H1 (cell line): ENCODE results near the gene SLC25A26. TPM values are rescaled to one million over a fixed set of nuclear protein-coding genes. Genes with fewer than 3 reads are reported as not detected.
A peak's percentile ranks its signal among the peaks of the same experiment; 100 is the strongest.

ENCODE experiments used
- CTCF ChIA-PET: fragments of 300-600 bp; sonication (Branson Sonifier 250); formaldehyde crosslinking; loops from one replicate; lab custom pipeline; 2021; ENCODE audit not compliant: partially characterized antibody; lab: Charles Lee
- POLR2A ChIA-PET: fragments of 300-600 bp; sonication (Branson Sonifier 250); formaldehyde crosslinking; loops from one replicate; lab custom pipeline; 2021; ENCODE audit warnings: inconsistent platforms; ENCODE audit not compliant: partially characterized antibody; lab: Charles Lee
- DNase-seq, 2 experiments: peaks; one replicate each; pipeline versions ENCODE4 v3.0.0 to v3.0.0-alpha.2; 2010 to 2022; ENCODE audit warnings: low spot score in 2 of 2, low read depth in 1 of 2, mixed read lengths in 1 of 2
- FAIRE-seq: peaks from 2 replicates; lab custom pipeline; 2011; peaks lifted over from hg19 to GRCh38; lab: Jason Lieb, UNC
- H2AFZ ChIP-seq: 2 replicates; pipeline ENCODE4 v1.8.1; 2012; ENCODE audit warnings: low read length, inconsistent platforms
- H2AK5ac ChIP-seq: 2 replicates; pipeline ENCODE4 v1.6.1; 2013; ENCODE audit warnings: low read depth, low read length
- H2BK120ac ChIP-seq: replicated peaks from 2 replicates; pipeline ENCODE3; 2013; ENCODE audit warnings: low read depth, low read length, inconsistent platforms
- H2BK12ac ChIP-seq: 2 replicates; pipeline ENCODE4 v1.6.1; 2013; ENCODE audit warnings: low read depth, low read length
- H2BK15ac ChIP-seq: 2 replicates; pipeline ENCODE4 v1.6.1; 2013; ENCODE audit warnings: low read length
- H2BK20ac ChIP-seq: 2 replicates; pipeline ENCODE4 v1.6.1; 2013; ENCODE audit warnings: low read length
- H2BK5ac ChIP-seq: 2 replicates; pipeline ENCODE4 v1.6.1; 2013; ENCODE audit warnings: low read depth, low read length
- H3K14ac ChIP-seq: 2 replicates; pipeline ENCODE4 v1.6.1; 2013; ENCODE audit warnings: inconsistent platforms; ENCODE audit not compliant: insufficient read length
- H3K18ac ChIP-seq: 2 replicates; pipeline ENCODE4 v1.6.1; 2013; ENCODE audit warnings: low read length; ENCODE audit errors: extremely low read depth
- H3K23ac ChIP-seq: 2 replicates; pipeline ENCODE4 v1.6.1; 2013; ENCODE audit warnings: inconsistent platforms; ENCODE audit not compliant: insufficient read length
- H3K23me2 ChIP-seq: 2 replicates; pipeline ENCODE4 v1.6.1; 2013; ENCODE audit warnings: low read depth, low read length
- H3K27ac ChIP-seq: 2 replicates; pipeline ENCODE4 v1.6.1; 2011; ENCODE audit warnings: low read depth, low read length, inconsistent platforms
- H3K27me3 ChIP-seq, 4 experiments: replicated peaks in 1 of 4; 1 replicate in 1 of 4; 2 replicates in 3 of 4; pipeline versions ENCODE4 v1.6.1 to v1.8.1; 2011 to 2013; ENCODE audit warnings: low read length in 3 of 4, mild to moderate bottlenecking in 3 of 4, inconsistent platforms in 2 of 4, mixed read lengths in 2 of 4, moderate library complexity in 1 of 4; ENCODE audit not compliant: control insufficient read depth in 3 of 4, insufficient read depth in 3 of 4; ENCODE audit errors: extremely low read depth in 1 of 4
- H3K36me3 ChIP-seq, 4 experiments: 2 replicates each; pipeline versions ENCODE4 v1.6.1 to v1.8.1; 2011 to 2013; ENCODE audit warnings: mild to moderate bottlenecking in 4 of 4, low read length in 3 of 4, moderate library complexity in 2 of 4, control low read depth in 1 of 4, inconsistent platforms in 1 of 4; ENCODE audit not compliant: insufficient read depth in 4 of 4, control insufficient read depth in 2 of 4
- H3K4ac ChIP-seq: replicated peaks from 2 replicates; pipeline ENCODE3; 2013; ENCODE audit warnings: low read length, low read depth, mixed read lengths, inconsistent platforms; ENCODE audit not compliant: insufficient read length
- H3K4me1 ChIP-seq, 4 experiments: replicated peaks in 1 of 4; 1 replicate in 1 of 4; 2 replicates in 3 of 4; pipeline versions ENCODE4 v1.6.1 to v1.8.1; 2011 to 2013; ENCODE audit warnings: low read length in 3 of 4, inconsistent platforms in 2 of 4, mixed read lengths in 1 of 4; ENCODE audit not compliant: insufficient read depth in 4 of 4, control insufficient read depth in 3 of 4
- H3K4me2 ChIP-seq, 2 experiments: 2 replicates each; pipeline versions ENCODE4 v1.6.1 to v1.8.1; 2011 to 2013; ENCODE audit warnings: low read depth in 2 of 2, low read length in 2 of 2, control low read depth in 1 of 2, inconsistent platforms in 1 of 2, mild to moderate bottlenecking in 1 of 2; ENCODE audit not compliant: insufficient read depth in 1 of 2
- H3K4me3 ChIP-seq, 4 experiments: fragments of 200-600, 300-600 bp in 1 of 4; sonication (generic), shearing (Covaris generic), sonication (Bioruptor Twin) in 1 of 4; 2 replicates each; pipeline versions ENCODE4 v1.5.1 to v1.8.1; 2011 to 2016; ENCODE audit warnings: low read length in 4 of 4, low read depth in 3 of 4, control low read depth in 2 of 4, inconsistent platforms in 2 of 4, mild to moderate bottlenecking in 2 of 4, mixed read lengths in 1 of 4, moderate library complexity in 1 of 4; ENCODE audit not compliant: insufficient read depth in 2 of 4; ENCODE audit errors: extremely low read depth in 1 of 4
- H3K56ac ChIP-seq: replicated peaks from 2 replicates; pipeline ENCODE3; 2013; ENCODE audit warnings: low read depth, mild to moderate bottlenecking, mixed read lengths, low read length, inconsistent platforms; ENCODE audit not compliant: insufficient read length
- H3K79me1 ChIP-seq: 2 replicates; pipeline ENCODE4 v1.6.1; 2013; ENCODE audit warnings: low read depth, low read length, control low read depth
- H3K79me2 ChIP-seq, 2 experiments: 2 replicates each; pipeline versions ENCODE4 v1.6.1 to v1.8.1; 2012 to 2013; ENCODE audit warnings: low read length in 2 of 2, mild to moderate bottlenecking in 2 of 2, inconsistent platforms in 1 of 2; ENCODE audit not compliant: insufficient read depth in 2 of 2, control insufficient read depth in 1 of 2
- H3K9ac ChIP-seq, 4 experiments: replicated peaks in 1 of 4; 1 replicate in 1 of 4; 2 replicates in 3 of 4; pipeline versions ENCODE4 v1.6.1 to v1.8.1; 2011 to 2013; ENCODE audit warnings: low read depth in 3 of 4, low read length in 3 of 4, control low read depth in 2 of 4, mild to moderate bottlenecking in 2 of 4, moderate library complexity in 2 of 4, inconsistent platforms in 1 of 4; ENCODE audit errors: extremely low read depth in 1 of 4
- H3K9me3 ChIP-seq, 2 experiments: 2 replicates each; pipeline versions ENCODE4 v1.6.1 to v1.8.1; 2012 to 2013; ENCODE audit warnings: mild to moderate bottlenecking in 2 of 2, moderate library complexity in 2 of 2, control low read depth in 1 of 2, inconsistent platforms in 1 of 2, low read depth in 1 of 2, low read length in 1 of 2, mixed read lengths in 1 of 2; ENCODE audit not compliant: insufficient read depth in 2 of 2
- H4K20me1 ChIP-seq, 2 experiments: replicated peaks in 1 of 2; 2 replicates each; pipeline versions ENCODE3 to v1.8.1; 2011 to 2013; ENCODE audit warnings: inconsistent platforms in 2 of 2, low read length in 2 of 2, mild to moderate bottlenecking in 1 of 2; ENCODE audit not compliant: insufficient read depth in 2 of 2, control insufficient read depth in 1 of 2
- H4K5ac ChIP-seq: 2 replicates; pipeline ENCODE4 v1.6.1; 2013; ENCODE audit warnings: low read length, low read depth, mixed read lengths, inconsistent platforms; ENCODE audit not compliant: insufficient read length
- H4K8ac ChIP-seq: 2 replicates; pipeline ENCODE4 v1.8.0; 2013; ENCODE audit warnings: mild to moderate bottlenecking, moderate library complexity, low read length, inconsistent platforms; ENCODE audit not compliant: insufficient read depth; ENCODE audit errors: extremely low read depth
- H4K91ac ChIP-seq: replicated peaks from 2 replicates; pipeline ENCODE3; 2013; ENCODE audit warnings: low read length, mixed read lengths, inconsistent platforms; ENCODE audit not compliant: insufficient read length
- JUN ChIP-seq: IDR thresholded peaks from 2 replicates; pipeline ENCODE4 v1.6.1; 2011; ENCODE audit warnings: low read depth, mild to moderate bottlenecking, improper control_type of control experiment, low read length
- WGBS, 2 experiments: shearing (Covaris generic) in 1 of 2; methylation state at CpG; one replicate each; pipeline versions ENCODE4 v1.1.6 to v1.1.7; 2013 to 2015; ENCODE audit warnings: low lambda C conversion rate in 2 of 2, mixed read lengths in 2 of 2, inconsistent platforms in 1 of 2, low coverage in 1 of 2, missing lambda C conversion rate in 1 of 2; ENCODE audit not compliant: insufficient replicate concordance in 2 of 2, insufficient coverage in 1 of 2, insufficient read length in 1 of 2; ENCODE audit errors: extremely low coverage in 1 of 2, missing lambda C conversion rate in 1 of 2; 5-methylcytosine and 5-hydroxymethylcytosine counted together
- polyA plus RNA-seq, 7 experiments: library from polyadenylated mRNA; depleted of rRNA in 3 of 7; stranded (reverse) in 5 of 7; unstranded in 2 of 7; fragments of >200 nt in 5 of 7; fragments of 200-250 nt in 2 of 7; gene quantifications; 1 replicate in 5 of 7; 2 replicates in 1 of 7; 4 replicates in 1 of 7; pipeline versions ENCODE4 v1.2.1 to v1.2.3, GENCODE V29; 2011 to 2013; ENCODE audit warnings: missing spikeins in 2 of 7, mixed read lengths in 2 of 7
- total RNA-seq: library from RNA; stranded (reverse); fragmentation: NEBNext Ultra II Directional; extraction: Animal tissue kit (Norgen Biotek cat#: 25700); gene quantifications from 2 replicates; pipeline ENCODE4 v1.2.1, GENCODE V29; 2021

The SLC25A26 gene
- total and polyA plus RNA-seq, 2 of the 8 experiments (the other 6 are each of a cell fraction or from before 2014, with no cell fraction given) = 30.0 to 37.0 TPM

- H2BK15ac ChIP-seq = no peak overlapping the region
- no peaks in the 10 kb centered on the region; a peak in 1 of 7 replicates for H3K27me3 ChIP-seq
- H2BK5ac ChIP-seq = no peak overlapping the region
- H3K4ac ChIP-seq = no peak overlapping the region
- peaks cover 0 to 1% of the 10 kb centered on the region in 2 experiments for H4K20me1 ChIP-seq
- peak overlapping the region; percentile 3; the same call in 1 of the 2 replicates for H2BK20ac ChIP-seq
- H3K79me1 ChIP-seq = no peaks in the 10 kb centered on the region; the same call in 1 of the 2 replicates
- no peak overlapping the region for H3K23ac ChIP-seq
- no peak overlapping the region for H4K91ac ChIP-seq
- no peak overlapping the region; a peak in 1 of 7 replicates for H3K9ac ChIP-seq
- TF ChIP-seq JUN = no peak
- peak overlapping the region; percentile 32; the same call in 1 of the 2 replicates for H2AK5ac ChIP-seq
- ChIA-PET CTCF (no interaction called here), POLR2A (no interaction called here)
- H4K8ac ChIP-seq = no peak overlapping the region
- no peak for FAIRE-seq
- H2AFZ ChIP-seq = no peak overlapping the region
- no peak overlapping the region for H3K56ac ChIP-seq
- 89% methylated on average over 7 of the region's 7 CpGs; no CpG with 5 or more reads in 1 of the 2 experiments for WGBS, 2 experiments
- H4K5ac ChIP-seq = no peak overlapping the region
- H3K18ac ChIP-seq = no peak overlapping the region
- H3K14ac ChIP-seq = no peak overlapping the region
- H3K23me2 ChIP-seq = peaks cover 4% of the 10 kb centered on the region
- H3K79me2 ChIP-seq = no peaks in the 10 kb centered on the region
- no peaks in the 10 kb centered on the region for H3K36me3 ChIP-seq
- peaks cover 0 to 2% (median 0%) of the 10 kb centered on the region in 4 experiments; a peak in 2 of 7 replicates for H3K4me1 ChIP-seq
- DNase-seq = no peak
- H2BK120ac ChIP-seq = no peak overlapping the region
- H2BK12ac ChIP-seq = peak overlapping the region; percentile 78; the same call in 1 of the 2 replicates
- no peaks in the 10 kb centered on the region for H3K9me3 ChIP-seq
- no peak overlapping the region for H3K4me3 ChIP-seq
- no peak overlapping the region for H3K4me2 ChIP-seq
- H3K27ac ChIP-seq = no peak overlapping the region
These were observed 22.2 kb upstream of the SLC25A26 start for GRCh38 chr3:66198437-66199088.
